SKM-1 treated with dmso at 0.1 percent for 144 hours (cell line): ENCODE results near the gene GID8.

ENCODE experiments used
- DNase-seq: peaks from one replicate; lab custom pipeline; 2025; ENCODE audit not compliant: unreplicated experiment; lab: John Stamatoyannopoulos, UW

The GID8 gene

GRCh38 chr20:62902926-62903615 lies 34.9 kb upstream of the GID8 start:
- DNase-seq: no peak

GRCh38 chr20:62905536-62906117 lies 32.3 kb upstream of the GID8 start:
- no peak for DNase-seq

GRCh38 chr20:62906209-62906608 lies 31.7 kb upstream of the GID8 start:
- no peak for DNase-seq

- DNase-seq: no peak
Measured at GRCh38 chr20:62906647-62907375, 31.1 kb upstream of the GID8 start.

- DNase-seq: no peak
Measured at GRCh38 chr20:62907384-62908317, 30.3 kb upstream of the GID8 start.

- no peak for DNase-seq
Measured at GRCh38 chr20:62908971-62909791, 28.8 kb upstream of the GID8 start.

GRCh38 chr20:62910217-62910766 lies 27.7 kb upstream of the GID8 start:
- no peak for DNase-seq

- no peak for DNase-seq
Measured at GRCh38 chr20:62910777-62911497, 27.0 kb upstream of the GID8 start.

GRCh38 chr20:62911701-62912280 lies 26.2 kb upstream of the GID8 start:
- DNase-seq: no peak

GRCh38 chr20:62913043-62913630 lies 24.8 kb upstream of the GID8 start:
- DNase-seq: no peak

GRCh38 chr20:62914436-62914835 lies 23.5 kb upstream of the GID8 start:
- no peak for DNase-seq

- no peak for DNase-seq
Measured at GRCh38 chr20:62914970-62915457, 22.9 kb upstream of the GID8 start.

- DNase-seq: no peak
Measured at GRCh38 chr20:62916703-62917476, 21.1 kb upstream of the GID8 start.

GRCh38 chr20:62917720-62918119 lies 20.2 kb upstream of the GID8 start:
- no peak for DNase-seq

GRCh38 chr20:62918147-62918546 lies 19.8 kb upstream of the GID8 start:
- no peak for DNase-seq

- DNase-seq: no peak
Measured at GRCh38 chr20:62918831-62919230, 19.1 kb upstream of the GID8 start.

- no peak for DNase-seq
Measured at GRCh38 chr20:62920039-62920645, 17.8 kb upstream of the GID8 start.
